Natural killer cell (primary cell): ENCODE measurements around the gene DNAJC15. TPM values are rescaled to one million over a fixed set of nuclear protein-coding genes. Genes with fewer than 3 reads are reported as not detected.

Experiments used
- ATAC-seq, 3 donors: fragments of 150-1000 bp in 2 of 3; fragments of 200-7000 bp in 1 of 3; cut with Tn5 transposase; 1 replicate in 1 of 3; 2 replicates in 2 of 3; pipeline ENCODE4 v1.10.0; 2021; ENCODE audit warnings: mild to moderate bottlenecking in 2 of 3, moderate library complexity in 2 of 3
- DNase-seq, 2 donors: peaks; one replicate each; pipeline versions ENCODE4 v3.0.0 to v3.0.0-alpha.2; 2013 to 2021; ENCODE audit warnings: mixed read lengths in 1 of 2
- H3K27ac ChIP-seq: one replicate; pipeline ENCODE4 v1.5.1; 2013; ENCODE audit warnings: mild to moderate bottlenecking, low read length
- H3K27me3 ChIP-seq: one replicate; pipeline ENCODE4 v1.6.1; 2013; ENCODE audit warnings: low read length; ENCODE audit not compliant: control insufficient read depth, insufficient read depth
- H3K36me3 ChIP-seq: one replicate; pipeline ENCODE4 v1.6.1; 2013; ENCODE audit warnings: low read length; ENCODE audit not compliant: control insufficient read depth, insufficient read depth
- H3K4me1 ChIP-seq: one replicate; pipeline ENCODE4 v1.6.1; 2013; ENCODE audit warnings: low read length; ENCODE audit not compliant: control insufficient read depth, insufficient read depth
- H3K4me3 ChIP-seq: one replicate; pipeline ENCODE4 v1.5.1; 2013; ENCODE audit warnings: low read length
- H3K9me3 ChIP-seq: one replicate; pipeline ENCODE4 v1.6.1; 2013; ENCODE audit warnings: low read length; ENCODE audit not compliant: control insufficient read depth, insufficient read depth
- H3K27ac Mint-ChIP-seq, 2 donors: one replicate each; pipeline ENCODE4 v1.8.0; 2022; ENCODE audit warnings: mild to moderate bottlenecking in 2 of 2, mixed read lengths in 2 of 2, moderate library complexity in 1 of 2
- H3K27me3 Mint-ChIP-seq, 2 donors: one replicate each; pipeline ENCODE4 v1.8.0; 2022; ENCODE audit warnings: low read depth in 2 of 2, mixed read lengths in 2 of 2
- H3K36me3 Mint-ChIP-seq: one replicate; pipeline ENCODE4 v1.8.0; 2022; ENCODE audit warnings: mixed read lengths
- H3K4me1 Mint-ChIP-seq, 2 donors: one replicate each; pipeline ENCODE4 v1.8.0; 2022; ENCODE audit warnings: mixed read lengths in 2 of 2
- H3K4me3 Mint-ChIP-seq: one replicate; pipeline ENCODE4 v1.8.0; 2022; ENCODE audit warnings: mild to moderate bottlenecking, moderate library complexity, mixed read lengths
- H3K9me3 Mint-ChIP-seq, 2 donors: one replicate each; pipeline ENCODE4 v1.8.0; 2022; ENCODE audit warnings: mixed read lengths in 2 of 2
- WGBS: methylation state at CpG from one replicate; pipeline ENCODE4 v1.1.7; 2013; ENCODE audit warnings: missing lambda C conversion rate; ENCODE audit not compliant: insufficient coverage; 5-methylcytosine and 5-hydroxymethylcytosine counted together
- intact Hi-C: fragments of 100-400 bp; cut with micrococcal nuclease; formaldehyde crosslinking; loops from one replicate; pipeline ENCODE4 v1.14.2; 2022
- total RNA-seq, 4 donors: library from RNA; stranded (reverse); fragments of 120-200 nt in 1 of 4; gene quantifications; one replicate each; pipeline versions ENCODE4 v1.2.3 to v1.2.4, GENCODE V29; 2013 to 2022
- TF ChIP-seq, protein P1 (sequence below): fragments of 200-600 bp; IDR thresholded peaks from one replicate; pipeline ENCODE4 v1.8.0; 2022; ENCODE audit warnings: antibody characterized with exemption

Gene DNAJC15
- total RNA-seq, 3 donors from 2014 or later (not counting 1 experiment from before 2014, with no cell fraction given) = 7.7 to 10.0 (median 8.3) TPM

DNA sequence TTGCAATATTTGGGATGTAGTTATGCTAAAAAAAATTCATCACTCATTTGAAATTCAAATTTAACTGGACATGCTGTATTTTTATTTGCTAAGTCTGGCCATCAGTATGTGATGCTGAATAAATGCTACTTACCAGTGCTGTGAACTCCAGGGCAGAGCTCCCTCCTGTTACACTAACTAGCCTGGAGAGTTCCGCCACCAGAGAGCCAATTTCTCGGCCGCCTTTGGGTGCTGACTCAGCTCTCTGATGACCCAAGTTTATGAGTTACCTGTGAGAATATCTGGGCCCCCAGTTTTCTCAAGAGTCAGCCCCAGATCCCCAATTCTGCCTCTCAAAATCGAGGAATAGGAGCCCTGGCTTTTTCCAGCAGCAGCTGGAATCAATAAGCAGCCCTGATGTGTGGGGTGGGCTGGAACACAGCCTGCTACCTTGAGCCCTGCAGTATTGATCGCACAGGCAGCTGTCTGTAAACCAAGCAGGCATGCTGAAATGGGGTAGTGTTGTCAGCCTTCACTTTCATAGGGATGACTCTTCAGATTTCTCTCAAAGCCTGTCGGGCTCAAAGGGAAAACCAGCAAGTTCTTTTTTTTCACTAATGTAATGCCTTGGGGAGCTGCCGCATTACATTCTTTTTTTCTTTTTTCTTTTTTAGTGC is 113.7 kb downstream of the DNAJC15 start:
- H3K36me3 ChIP-seq = no peaks in the 10 kb centered on the region
- H3K36me3 Mint-ChIP-seq = no peaks in the 10 kb centered on the region
- H3K4me1 Mint-ChIP-seq = no peaks in the 10 kb centered on the region
- peaks cover 14 to 18% of the 10 kb centered on the region in 2 donors for H3K27me3 Mint-ChIP-seq
- DNase-seq (no peak), ATAC-seq (no peak)
- H3K27ac Mint-ChIP-seq = no peak overlapping the region
- intact Hi-C loops = no loop called here
- no peak overlapping the region for H3K4me3 Mint-ChIP-seq
- no peaks in the 10 kb centered on the region for H3K9me3 Mint-ChIP-seq
- H3K4me3 ChIP-seq = no peak overlapping the region
- no peaks in the 10 kb centered on the region for H3K9me3 ChIP-seq
- H3K4me1 ChIP-seq = no peaks in the 10 kb centered on the region
- no peaks in the 10 kb centered on the region for H3K27me3 ChIP-seq
- TF ChIP-seq, protein P1, sequence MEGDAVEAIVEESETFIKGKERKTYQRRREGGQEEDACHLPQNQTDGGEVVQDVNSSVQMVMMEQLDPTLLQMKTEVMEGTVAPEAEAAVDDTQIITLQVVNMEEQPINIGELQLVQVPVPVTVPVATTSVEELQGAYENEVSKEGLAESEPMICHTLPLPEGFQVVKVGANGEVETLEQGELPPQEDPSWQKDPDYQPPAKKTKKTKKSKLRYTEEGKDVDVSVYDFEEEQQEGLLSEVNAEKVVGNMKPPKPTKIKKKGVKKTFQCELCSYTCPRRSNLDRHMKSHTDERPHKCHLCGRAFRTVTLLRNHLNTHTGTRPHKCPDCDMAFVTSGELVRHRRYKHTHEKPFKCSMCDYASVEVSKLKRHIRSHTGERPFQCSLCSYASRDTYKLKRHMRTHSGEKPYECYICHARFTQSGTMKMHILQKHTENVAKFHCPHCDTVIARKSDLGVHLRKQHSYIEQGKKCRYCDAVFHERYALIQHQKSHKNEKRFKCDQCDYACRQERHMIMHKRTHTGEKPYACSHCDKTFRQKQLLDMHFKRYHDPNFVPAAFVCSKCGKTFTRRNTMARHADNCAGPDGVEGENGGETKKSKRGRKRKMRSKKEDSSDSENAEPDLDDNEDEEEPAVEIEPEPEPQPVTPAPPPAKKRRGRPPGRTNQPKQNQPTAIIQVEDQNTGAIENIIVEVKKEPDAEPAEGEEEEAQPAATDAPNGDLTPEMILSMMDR = no peak
- whole genome bisulfite sequencing = 77% methylated on average over 6 of the region's 7 CpGs
- H3K27ac ChIP-seq = no peak overlapping the region

DNA sequence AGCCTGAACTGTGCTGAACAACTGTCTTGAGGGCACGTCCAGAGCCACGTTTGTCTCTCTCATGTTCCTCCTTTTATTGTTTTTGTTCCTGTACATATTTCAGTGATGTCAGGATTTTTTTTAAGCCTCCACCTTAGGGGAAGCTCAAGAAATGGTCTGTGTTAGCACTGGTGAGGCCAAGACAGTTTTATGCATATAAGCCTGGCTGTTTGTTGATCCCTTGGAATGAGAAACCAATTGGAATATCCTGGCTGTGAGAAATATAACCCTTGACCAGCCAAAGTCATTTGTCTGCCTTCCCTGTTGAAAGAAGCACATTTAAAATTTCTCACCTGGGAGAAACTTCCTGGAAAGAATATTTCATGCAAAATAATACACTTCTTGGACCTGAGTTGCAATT is 115.8 kb downstream of the DNAJC15 start:
- no peaks in the 10 kb centered on the region for H3K36me3 ChIP-seq
- DNase-seq = no peak
- no peak overlapping the region for H3K27ac ChIP-seq
- WGBS = 60% methylated on average over 1 of the region's 2 CpGs
- no peak for ATAC-seq
- no peaks in the 10 kb centered on the region for H3K27me3 ChIP-seq
- Mint-ChIP-seq H3K36me3 (no peaks in the 10 kb centered on the region), H3K4me3 (no peak overlapping the region), H3K27ac (no peak overlapping the region), H3K9me3 (no peaks in the 10 kb centered on the region), H3K27me3 (peaks cover 17 to 22% of the 10 kb centered on the region in 2 donors), H3K4me1 (no peaks in the 10 kb centered on the region)
- no peaks in the 10 kb centered on the region for H3K9me3 ChIP-seq
- H3K4me3 ChIP-seq = no peak overlapping the region
- TF ChIP-seq, protein P1 = no peak
- H3K4me1 ChIP-seq = no peaks in the 10 kb centered on the region
- intact Hi-C loops = no loop called here

DNA sequence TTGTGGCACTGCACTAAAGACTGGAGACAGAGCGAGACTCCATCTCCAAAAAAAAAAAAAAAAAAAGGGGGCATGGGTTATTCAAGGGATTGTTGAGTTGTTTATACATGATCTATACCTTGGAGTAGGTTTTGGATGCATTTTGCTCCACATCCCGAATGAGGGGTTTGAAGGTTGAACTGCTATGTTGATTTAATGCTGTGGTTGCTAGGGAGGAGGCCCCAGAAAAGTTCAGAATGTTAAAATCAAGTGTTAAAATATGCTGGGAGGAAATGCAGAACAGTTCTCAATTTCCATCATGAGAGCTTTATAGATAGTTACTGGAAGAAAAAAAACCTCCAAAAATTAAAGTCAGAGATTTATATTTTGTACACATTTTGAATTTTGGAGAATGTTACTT is 116.5 kb downstream of the DNAJC15 start:
- TF ChIP-seq, protein P1 = no peak
- no peak overlapping the region for H3K4me3 ChIP-seq
- WGBS = 76% methylated on average over 2 of the region's 2 CpGs
- H3K36me3 Mint-ChIP-seq = no peaks in the 10 kb centered on the region
- ATAC-seq = no peak
- no peaks in the 10 kb centered on the region for H3K36me3 ChIP-seq
- H3K27ac Mint-ChIP-seq = no peak overlapping the region
- no peak for DNase-seq
- no peaks in the 10 kb centered on the region for H3K9me3 ChIP-seq
- no peak overlapping the region for H3K4me3 Mint-ChIP-seq
- H3K27ac ChIP-seq = no peak overlapping the region
- no peaks in the 10 kb centered on the region for H3K4me1 Mint-ChIP-seq
- intact Hi-C loops = no loop called here
- H3K4me1 ChIP-seq = no peaks in the 10 kb centered on the region
- H3K27me3 Mint-ChIP-seq = peaks cover 19 to 22% of the 10 kb centered on the region in 2 donors
- no peaks in the 10 kb centered on the region for H3K27me3 ChIP-seq
- no peaks in the 10 kb centered on the region for H3K9me3 Mint-ChIP-seq

DNA sequence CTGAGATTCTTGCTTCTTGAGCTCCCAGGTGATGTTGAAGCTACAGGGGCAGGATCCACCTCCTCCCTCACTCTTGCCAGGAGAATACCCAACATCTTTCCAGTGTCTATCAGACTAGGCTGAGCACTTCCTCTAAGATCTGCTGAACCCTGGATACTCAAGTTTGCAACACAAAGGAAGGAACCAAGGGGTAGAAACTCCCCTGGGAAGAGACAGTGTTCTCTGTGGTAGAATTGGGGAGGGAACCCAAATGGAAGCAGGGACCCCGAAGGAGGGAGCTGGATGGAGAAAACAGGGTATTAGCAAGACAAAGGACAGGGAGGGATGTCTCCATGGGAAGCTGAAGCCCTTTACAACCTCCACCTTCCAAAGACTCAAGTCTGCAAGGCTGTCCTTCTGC is 117.6 kb downstream of the DNAJC15 start:
- ATAC-seq = no peak
- WGBS = 83% methylated on average over 1 of the region's 1 CpG
- no peaks in the 10 kb centered on the region for H3K27me3 ChIP-seq
- H3K4me1 ChIP-seq = no peaks in the 10 kb centered on the region
- Mint-ChIP-seq H3K27ac (no peak overlapping the region), H3K27me3 (peaks cover 20 to 28% of the 10 kb centered on the region in 2 donors), H3K4me1 (no peaks in the 10 kb centered on the region), H3K4me3 (no peak overlapping the region), H3K9me3 (no peaks in the 10 kb centered on the region), H3K36me3 (no peaks in the 10 kb centered on the region)
- H3K27ac ChIP-seq = no peak overlapping the region
- H3K4me3 ChIP-seq = no peak overlapping the region
- no peaks in the 10 kb centered on the region for H3K9me3 ChIP-seq
- TF ChIP-seq, protein P1 = no peak
- H3K36me3 ChIP-seq = no peaks in the 10 kb centered on the region
- DNase-seq = no peak
- intact Hi-C loops = no loop called here
